ENCODE results near the gene BAIAP3. TPM values are rescaled to one million over a fixed set of nuclear protein-coding genes. Genes with fewer than 3 reads are reported as not detected.

Gene BAIAP3
- total and polyA plus RNA-seq, 2 experiments from 2014 or later, result 5.2 to 13.0 TPM

DNA sequence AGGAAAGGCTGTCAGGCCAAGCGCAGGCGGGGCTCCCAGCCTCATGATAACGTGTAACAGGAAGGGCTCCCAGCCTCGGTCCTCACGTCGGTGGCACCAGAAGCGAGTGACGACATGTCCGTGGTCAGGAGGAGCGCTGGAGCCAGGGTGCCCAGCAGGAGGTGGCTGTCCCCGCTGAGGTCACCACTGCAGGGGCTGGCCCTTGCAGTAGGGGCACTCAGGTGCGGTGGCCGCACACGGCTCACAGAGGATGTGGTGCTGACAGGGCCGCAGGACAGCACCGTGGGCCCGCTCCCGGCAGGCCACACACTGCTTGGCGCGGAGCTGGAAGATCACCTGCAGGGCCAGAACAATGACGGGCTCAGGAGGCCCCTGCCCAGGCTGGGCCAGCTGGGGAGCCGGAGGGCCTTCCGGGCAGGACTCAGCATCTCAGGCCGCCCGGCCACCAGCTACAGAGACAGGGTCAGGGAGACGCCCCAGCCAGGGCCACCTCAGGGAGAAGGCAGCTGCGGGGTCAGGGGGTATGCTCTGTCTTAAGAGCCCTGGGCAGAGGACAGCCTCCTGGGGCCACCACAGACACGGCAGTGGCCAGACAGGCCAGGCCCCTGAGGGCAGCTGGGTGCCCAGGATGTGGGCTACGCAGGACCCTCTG lies 32.7 kb downstream of the BAIAP3 start:
- Histone ChIP-seq H3K4me2 (no peak overlapping the region), H3K27ac (ENCODE audit: low read depth) (no peak overlapping the region), H3K4me1 (ENCODE audit: insufficient read depth) (no peaks in the 10 kb centered on the region), H2AFZ (no peak overlapping the region), H4K20me1 (replicated peaks; ENCODE audit: insufficient read depth) (peaks cover 15% of the 10 kb centered on the region), H3K4me3 (no peak overlapping the region), H3K27me3 (ENCODE audit: insufficient read depth) (no peaks in the 10 kb centered on the region), H3K9me2 (ENCODE audit: insufficient read depth) (no peaks in the 10 kb centered on the region), H3K36me3 (ENCODE audit: insufficient read depth) (peaks cover 8% of the 10 kb centered on the region; the same call in 1 of the 2 replicates), H3K79me2 (replicated peaks; ENCODE audit: insufficient read depth) (peaks cover 16% of the 10 kb centered on the region), H3F3A (replicated peaks; ENCODE audit: low read depth) (peaks cover 19% of the 10 kb centered on the region)
- peaks cover 49% of the 10 kb centered on the region for H3K36me3 Mint-ChIP-seq (ENCODE audit: low read depth)
- peaks cover 9% of the 10 kb centered on the region for H3K27me3 Mint-ChIP-seq (ENCODE audit: insufficient read depth, low read depth, poor library complexity)
- TF ChIP-seq, protein P1, sequence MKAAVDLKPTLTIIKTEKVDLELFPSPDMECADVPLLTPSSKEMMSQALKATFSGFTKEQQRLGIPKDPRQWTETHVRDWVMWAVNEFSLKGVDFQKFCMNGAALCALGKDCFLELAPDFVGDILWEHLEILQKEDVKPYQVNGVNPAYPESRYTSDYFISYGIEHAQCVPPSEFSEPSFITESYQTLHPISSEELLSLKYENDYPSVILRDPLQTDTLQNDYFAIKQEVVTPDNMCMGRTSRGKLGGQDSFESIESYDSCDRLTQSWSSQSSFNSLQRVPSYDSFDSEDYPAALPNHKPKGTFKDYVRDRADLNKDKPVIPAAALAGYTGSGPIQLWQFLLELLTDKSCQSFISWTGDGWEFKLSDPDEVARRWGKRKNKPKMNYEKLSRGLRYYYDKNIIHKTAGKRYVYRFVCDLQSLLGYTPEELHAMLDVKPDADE (IDR thresholded peaks at IDR 0.05), result no peak
- TF ChIP-seq JUNB (IDR thresholded peaks at IDR 0.05; ENCODE audit: unreplicated experiment), result no peak
- no peak for TF ChIP-seq EZH2 (IDR thresholded peaks at IDR 0.05; ENCODE audit: low read depth, unreplicated experiment)
- TF ChIP-seq ZNF331 (CRISPR knock-in tag; IDR thresholded peaks at IDR 0.05; ENCODE audit: low read depth), result no peak
- TF ChIP-seq, protein P2, sequence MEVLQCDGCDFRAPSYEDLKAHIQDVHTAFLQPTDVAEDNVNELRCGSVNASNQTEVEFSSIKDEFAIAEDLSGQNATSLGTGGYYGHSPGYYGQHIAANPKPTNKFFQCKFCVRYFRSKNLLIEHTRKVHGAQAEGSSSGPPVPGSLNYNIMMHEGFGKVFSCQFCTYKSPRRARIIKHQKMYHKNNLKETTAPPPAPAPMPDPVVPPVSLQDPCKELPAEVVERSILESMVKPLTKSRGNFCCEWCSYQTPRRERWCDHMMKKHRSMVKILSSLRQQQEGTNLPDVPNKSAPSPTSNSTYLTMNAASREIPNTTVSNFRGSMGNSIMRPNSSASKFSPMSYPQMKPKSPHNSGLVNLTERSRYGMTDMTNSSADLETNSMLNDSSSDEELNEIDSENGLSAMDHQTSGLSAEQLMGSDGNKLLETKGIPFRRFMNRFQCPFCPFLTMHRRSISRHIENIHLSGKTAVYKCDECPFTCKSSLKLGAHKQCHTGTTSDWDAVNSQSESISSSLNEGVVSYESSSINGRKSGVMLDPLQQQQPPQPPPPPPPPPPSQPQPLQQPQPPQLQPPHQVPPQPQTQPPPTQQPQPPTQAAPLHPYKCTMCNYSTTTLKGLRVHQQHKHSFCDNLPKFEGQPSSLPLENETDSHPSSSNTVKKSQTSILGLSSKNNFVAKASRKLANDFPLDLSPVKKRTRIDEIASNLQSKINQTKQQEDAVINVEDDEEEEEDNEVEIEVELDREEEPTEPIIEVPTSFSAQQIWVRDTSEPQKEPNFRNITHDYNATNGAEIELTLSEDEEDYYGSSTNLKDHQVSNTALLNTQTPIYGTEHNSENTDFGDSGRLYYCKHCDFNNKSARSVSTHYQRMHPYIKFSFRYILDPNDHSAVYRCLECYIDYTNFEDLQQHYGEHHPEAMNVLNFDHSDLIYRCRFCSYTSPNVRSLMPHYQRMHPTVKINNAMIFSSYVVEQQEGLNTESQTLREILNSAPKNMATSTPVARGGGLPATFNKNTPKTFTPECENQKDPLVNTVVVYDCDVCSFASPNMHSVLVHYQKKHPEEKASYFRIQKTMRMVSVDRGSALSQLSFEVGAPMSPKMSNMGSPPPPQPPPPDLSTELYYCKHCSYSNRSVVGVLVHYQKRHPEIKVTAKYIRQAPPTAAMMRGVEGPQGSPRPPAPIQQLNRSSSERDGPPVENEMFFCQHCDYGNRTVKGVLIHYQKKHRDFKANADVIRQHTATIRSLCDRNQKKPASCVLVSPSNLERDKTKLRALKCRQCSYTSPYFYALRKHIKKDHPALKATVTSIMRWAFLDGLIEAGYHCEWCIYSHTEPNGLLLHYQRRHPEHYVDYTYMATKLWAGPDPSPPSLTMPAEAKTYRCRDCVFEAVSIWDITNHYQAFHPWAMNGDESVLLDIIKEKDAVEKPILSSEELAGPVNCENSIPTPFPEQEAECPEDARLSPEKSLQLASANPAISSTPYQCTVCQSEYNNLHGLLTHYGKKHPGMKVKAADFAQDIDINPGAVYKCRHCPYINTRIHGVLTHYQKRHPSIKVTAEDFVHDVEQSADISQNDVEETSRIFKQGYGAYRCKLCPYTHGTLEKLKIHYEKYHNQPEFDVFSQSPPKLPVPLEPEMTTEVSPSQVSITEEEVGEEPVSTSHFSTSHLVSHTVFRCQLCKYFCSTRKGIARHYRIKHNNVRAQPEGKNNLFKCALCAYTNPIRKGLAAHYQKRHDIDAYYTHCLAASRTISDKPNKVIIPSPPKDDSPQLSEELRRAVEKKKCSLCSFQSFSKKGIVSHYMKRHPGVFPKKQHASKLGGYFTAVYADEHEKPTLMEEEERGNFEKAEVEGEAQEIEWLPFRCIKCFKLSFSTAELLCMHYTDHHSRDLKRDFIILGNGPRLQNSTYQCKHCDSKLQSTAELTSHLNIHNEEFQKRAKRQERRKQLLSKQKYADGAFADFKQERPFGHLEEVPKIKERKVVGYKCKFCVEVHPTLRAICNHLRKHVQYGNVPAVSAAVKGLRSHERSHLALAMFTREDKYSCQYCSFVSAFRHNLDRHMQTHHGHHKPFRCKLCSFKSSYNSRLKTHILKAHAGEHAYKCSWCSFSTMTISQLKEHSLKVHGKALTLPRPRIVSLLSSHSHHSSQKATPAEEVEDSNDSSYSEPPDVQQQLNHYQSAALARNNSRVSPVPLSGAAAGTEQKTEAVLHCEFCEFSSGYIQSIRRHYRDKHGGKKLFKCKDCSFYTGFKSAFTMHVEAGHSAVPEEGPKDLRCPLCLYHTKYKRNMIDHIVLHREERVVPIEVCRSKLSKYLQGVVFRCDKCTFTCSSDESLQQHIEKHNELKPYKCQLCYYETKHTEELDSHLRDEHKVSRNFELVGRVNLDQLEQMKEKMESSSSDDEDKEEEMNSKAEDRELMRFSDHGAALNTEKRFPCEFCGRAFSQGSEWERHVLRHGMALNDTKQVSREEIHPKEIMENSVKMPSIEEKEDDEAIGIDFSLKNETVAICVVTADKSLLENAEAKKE (CRISPR knock-in tag; IDR thresholded peaks at IDR 0.05), result no peak
- TF ChIP-seq, protein P3, sequence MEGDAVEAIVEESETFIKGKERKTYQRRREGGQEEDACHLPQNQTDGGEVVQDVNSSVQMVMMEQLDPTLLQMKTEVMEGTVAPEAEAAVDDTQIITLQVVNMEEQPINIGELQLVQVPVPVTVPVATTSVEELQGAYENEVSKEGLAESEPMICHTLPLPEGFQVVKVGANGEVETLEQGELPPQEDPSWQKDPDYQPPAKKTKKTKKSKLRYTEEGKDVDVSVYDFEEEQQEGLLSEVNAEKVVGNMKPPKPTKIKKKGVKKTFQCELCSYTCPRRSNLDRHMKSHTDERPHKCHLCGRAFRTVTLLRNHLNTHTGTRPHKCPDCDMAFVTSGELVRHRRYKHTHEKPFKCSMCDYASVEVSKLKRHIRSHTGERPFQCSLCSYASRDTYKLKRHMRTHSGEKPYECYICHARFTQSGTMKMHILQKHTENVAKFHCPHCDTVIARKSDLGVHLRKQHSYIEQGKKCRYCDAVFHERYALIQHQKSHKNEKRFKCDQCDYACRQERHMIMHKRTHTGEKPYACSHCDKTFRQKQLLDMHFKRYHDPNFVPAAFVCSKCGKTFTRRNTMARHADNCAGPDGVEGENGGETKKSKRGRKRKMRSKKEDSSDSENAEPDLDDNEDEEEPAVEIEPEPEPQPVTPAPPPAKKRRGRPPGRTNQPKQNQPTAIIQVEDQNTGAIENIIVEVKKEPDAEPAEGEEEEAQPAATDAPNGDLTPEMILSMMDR (conservative IDR thresholded peaks at IDR 0.05; ENCODE audit: low read depth in 2 of 2), result no peak
- no peak for TF ChIP-seq ZNF114 (CRISPR knock-in tag; IDR thresholded peaks at IDR 0.05)
- no peak for TF ChIP-seq CREB1 (CRISPR knock-in tag; IDR thresholded peaks at IDR 0.05; ENCODE audit: low read depth)
- H3K4me1 Mint-ChIP-seq, result peaks cover 2% of the 10 kb centered on the region; the same call in 1 of the 3 replicates
- no peaks in the 10 kb centered on the region for H3K9me3 Mint-ChIP-seq
- ATAC-seq, result no peak
- no peak overlapping the region for H3K4me3 Mint-ChIP-seq
- DNase-seq (ENCODE audit: low spot score), result no peak
- H3K27ac Mint-ChIP-seq, result no peak overlapping the region

All from GM23338 (cell line).